Measurements from ENCODE around the gene FBLN1.

GRCh38 chr22:45645150-45645525 lies 142.5 kb downstream of the FBLN1 start:
- TF ChIP-seq CTCF (IDR thresholded peaks at IDR 0.05; ENCODE audit: low read depth, low read length), result no peak
- no peak for TF ChIP-seq EZH2phosphoT487 (IDR thresholded peaks at IDR 0.05; ENCODE audit: low read depth)
